CD14-positive monocyte (primary cell): ENCODE measurements around the gene PIAS1. TPM values are rescaled to one million over a fixed set of nuclear protein-coding genes. Genes with fewer than 3 reads are reported as not detected.

Experiments
- DNase-seq, 3 donors: peaks; one replicate each; pipeline ENCODE4 v3.0.0-alpha.2; 2011 to 2022
- H2AFZ ChIP-seq: 2 replicates; pipeline ENCODE4 v1.6.0; 2012; ENCODE audit warnings: mild to moderate bottlenecking, low read depth, low read length, inconsistent platforms; ENCODE audit not compliant: insufficient read depth, poor library complexity, severe bottlenecking
- H3K27ac ChIP-seq, 2 donors: 1 replicate in 1 of 2; 2 replicates in 1 of 2; pipeline ENCODE4 v1.5.1; 2012 to 2013; ENCODE audit warnings: low read length in 2 of 2, control low read depth in 1 of 2, inconsistent platforms in 1 of 2, low read depth in 1 of 2, mild to moderate bottlenecking in 1 of 2
- H3K27me3 ChIP-seq, 2 donors: one replicate each; pipeline versions ENCODE4 v1.6.0 to v1.6.1; 2011 to 2013; ENCODE audit warnings: low read length in 2 of 2; ENCODE audit not compliant: control insufficient read depth in 2 of 2, insufficient read depth in 2 of 2
- H3K36me3 ChIP-seq, 2 donors: replicated peaks in 1 of 2; 1 replicate in 1 of 2; 2 replicates in 1 of 2; pipeline versions ENCODE4 v1.5.1 to v1.6.1; 2012 to 2013; ENCODE audit warnings: low read length in 2 of 2, control low read depth in 1 of 2, inconsistent platforms in 1 of 2, mild to moderate bottlenecking in 1 of 2; ENCODE audit not compliant: insufficient read depth in 2 of 2, control insufficient read depth in 1 of 2
- H3K4me1 ChIP-seq, 2 donors: 1 replicate in 1 of 2; 2 replicates in 1 of 2; pipeline versions ENCODE4 v1.5.1 to v1.6.1; 2012 to 2013; ENCODE audit warnings: low read length in 2 of 2, control low read depth in 1 of 2, inconsistent platforms in 1 of 2, mild to moderate bottlenecking in 1 of 2, moderate library complexity in 1 of 2; ENCODE audit not compliant: insufficient read depth in 2 of 2, control insufficient read depth in 1 of 2
- H3K4me2 ChIP-seq: replicated peaks from 2 replicates; pipeline ENCODE3; 2012; ENCODE audit warnings: low read length, moderate library complexity, mild to moderate bottlenecking; ENCODE audit not compliant: poor library complexity, severe bottlenecking; ENCODE audit errors: extremely low read depth
- H3K4me3 ChIP-seq, 3 experiments: fragments of 200-600 bp in 1 of 3; sonication (generic) in 1 of 3; replicated peaks in 1 of 3; 1 replicate in 2 of 3; 2 replicates in 1 of 3; pipeline ENCODE4 v1.5.1; 2011 to 2013; ENCODE audit warnings: low read length in 3 of 3, mild to moderate bottlenecking in 3 of 3, control low read depth in 2 of 3, low read depth in 2 of 3, inconsistent platforms in 1 of 3, moderate library complexity in 1 of 3
- H3K79me2 ChIP-seq: 2 replicates; pipeline ENCODE4 v1.6.0; 2012; ENCODE audit warnings: mild to moderate bottlenecking, control low read depth, inconsistent platforms, low read length, moderate library complexity; ENCODE audit not compliant: insufficient read depth
- H3K9ac ChIP-seq: 2 replicates; pipeline ENCODE4 v1.6.0; 2017; ENCODE audit warnings: low read length, mild to moderate bottlenecking; ENCODE audit not compliant: insufficient read depth, poor library complexity, severe bottlenecking
- H3K9me3 ChIP-seq, 2 donors: replicated peaks in 1 of 2; 1 replicate in 1 of 2; 2 replicates in 1 of 2; pipeline versions ENCODE4 v1.5.1 to v1.6.1; 2012 to 2013; ENCODE audit warnings: low read length in 2 of 2, control low read depth in 1 of 2; ENCODE audit not compliant: control insufficient read depth in 1 of 2, insufficient read depth in 1 of 2
- H4K20me1 ChIP-seq: 2 replicates; pipeline ENCODE4 v1.6.0; 2012; ENCODE audit warnings: mild to moderate bottlenecking, low read length, control low read depth, moderate library complexity; ENCODE audit not compliant: insufficient read depth
- H3K27ac Mint-ChIP-seq, 7 donors: one replicate each; pipeline ENCODE4 v1.8.0; 2020; ENCODE audit warnings: mild to moderate bottlenecking in 7 of 7, mixed read lengths in 7 of 7, moderate library complexity in 6 of 7, inconsistent platforms in 2 of 7
- H3K27me3 Mint-ChIP-seq, 3 donors: one replicate each; pipeline ENCODE4 v1.8.0; 2021 to 2022; ENCODE audit warnings: low read depth in 3 of 3, mild to moderate bottlenecking in 3 of 3, mixed read lengths in 3 of 3, moderate library complexity in 3 of 3, inconsistent platforms in 1 of 3
- H3K36me3 Mint-ChIP-seq, 2 donors: one replicate each; pipeline ENCODE4 v1.8.0; 2020; ENCODE audit warnings: mixed read lengths in 2 of 2, inconsistent platforms in 1 of 2, mild to moderate bottlenecking in 1 of 2
- H3K4me1 Mint-ChIP-seq: one replicate; pipeline ENCODE4 v1.8.0; 2020; ENCODE audit warnings: mild to moderate bottlenecking, mixed read lengths
- H3K4me3 Mint-ChIP-seq, 2 donors: one replicate each; pipeline ENCODE4 v1.8.0; 2020; ENCODE audit warnings: mild to moderate bottlenecking in 2 of 2, mixed read lengths in 2 of 2, moderate library complexity in 1 of 2
- H3K9me3 Mint-ChIP-seq, 7 donors: one replicate each; pipeline ENCODE4 v1.8.0; 2020 to 2022; ENCODE audit warnings: mixed read lengths in 7 of 7, mild to moderate bottlenecking in 6 of 7, moderate library complexity in 6 of 7, inconsistent platforms in 2 of 7
- CTCF ChIP-seq: fragments of 200-600 bp; IDR thresholded peaks from one replicate; pipeline ENCODE4 v1.8.0; 2022; ENCODE audit warnings: antibody characterized with exemption, mild to moderate bottlenecking
- WGBS: methylation state at CpG from one replicate; pipeline ENCODE4 v1.1.5; 2013; ENCODE audit warnings: missing lambda C conversion rate; ENCODE audit not compliant: insufficient coverage; 5-methylcytosine and 5-hydroxymethylcytosine counted together
- intact Hi-C, 2 donors: fragments of 100-400 bp; cut with micrococcal nuclease; formaldehyde crosslinking; loops; one replicate each; pipeline versions ENCODE4 v1.15.0 to v1.15.1; 2023
- polyA plus RNA-seq, 3 donors: library from polyadenylated mRNA; depleted of rRNA in 1 of 3; unstranded in 2 of 3; stranded (reverse) in 1 of 3; fragments of 300-500 nt in 2 of 3; fragments of >200 nt in 1 of 3; fragmentation: Illumina TruSeq in 2 of 3; gene quantifications; 1 replicate in 2 of 3; 2 replicates in 1 of 3; pipeline ENCODE4 v1.2.3, GENCODE V29; 2012 to 2021

The PIAS1 gene
- polyA plus RNA-seq, 3 donors = 47.3 to 109 (median 89.8) TPM

- no peak overlapping the region for H3K4me3 Mint-ChIP-seq
- no peaks in the 10 kb centered on the region for H3K36me3 ChIP-seq
- peaks cover 39 to 48% of the 10 kb centered on the region in 2 donors for H3K4me1 ChIP-seq
- H3K27me3 ChIP-seq = no peaks in the 10 kb centered on the region
- intact Hi-C loops = no loop called here
- no peak overlapping the region for H3K4me2 ChIP-seq
- peaks cover 24% of the 10 kb centered on the region for H3K4me1 Mint-ChIP-seq
- no peaks in the 10 kb centered on the region for H4K20me1 ChIP-seq
- DNase-seq = no peak
- no peaks in the 10 kb centered on the region for H3K9me3 ChIP-seq
- peaks cover 9% of the 10 kb centered on the region for H3K79me2 ChIP-seq
- H3K27ac ChIP-seq = no peak overlapping the region
- no peaks in the 10 kb centered on the region for H3K36me3 Mint-ChIP-seq
- WGBS = 90% methylated on average over 3 of the region's 4 CpGs
- TF ChIP-seq CTCF = no peak
- H3K9me3 Mint-ChIP-seq = no peaks in the 10 kb centered on the region
- no peak overlapping the region for H3K4me3 ChIP-seq
- peaks cover 0 to 5% (median 0%) of the 10 kb centered on the region in 3 donors for H3K27me3 Mint-ChIP-seq
- H2AFZ ChIP-seq = no peak overlapping the region
- no peak overlapping the region for H3K9ac ChIP-seq
- no peak overlapping the region for H3K27ac Mint-ChIP-seq
Observed at GRCh38 chr15:68235022-68235421, 180.9 kb downstream of the PIAS1 start.

DNA sequence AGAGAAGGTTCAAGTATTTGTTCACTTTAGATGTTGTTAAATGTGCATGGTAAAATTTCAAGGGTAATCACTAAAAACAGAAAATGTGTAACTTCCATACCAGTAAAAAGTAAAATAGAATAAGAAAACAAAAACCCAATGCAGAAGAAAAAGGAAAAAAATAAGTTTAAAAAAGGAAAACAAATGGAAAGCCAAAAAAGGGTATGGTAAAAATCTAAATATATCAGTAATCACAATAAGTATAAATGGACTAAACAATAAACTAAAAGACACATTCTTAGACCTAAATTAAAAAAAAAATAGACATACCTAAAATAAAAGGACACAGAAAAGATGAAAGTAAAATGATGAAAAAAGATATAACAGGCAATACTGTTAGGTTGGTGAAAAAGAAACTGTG is 184.9 kb downstream of the PIAS1 start:
- intact Hi-C loops = no loop called here
- no peak overlapping the region for H3K4me3 Mint-ChIP-seq
- Histone ChIP-seq H3K79me2 (no peaks in the 10 kb centered on the region), H3K27me3 (no peaks in the 10 kb centered on the region), H3K4me3 (no peak overlapping the region), H2AFZ (no peak overlapping the region), H3K36me3 (no peaks in the 10 kb centered on the region), H3K4me2 (no peak overlapping the region), H3K9me3 (peaks cover under 1 to 8% of the 10 kb centered on the region in 2 donors), H4K20me1 (no peaks in the 10 kb centered on the region), H3K4me1 (peaks cover 3 to 8% of the 10 kb centered on the region in 2 donors), H3K27ac (no peak overlapping the region), H3K9ac (no peak overlapping the region)
- H3K9me3 Mint-ChIP-seq = peaks cover 2 to 15% (median 10%) of the 10 kb centered on the region in 7 donors
- H3K27ac Mint-ChIP-seq = no peak overlapping the region
- H3K36me3 Mint-ChIP-seq = no peaks in the 10 kb centered on the region
- no peak for DNase-seq
- H3K27me3 Mint-ChIP-seq = peaks cover 0 to 2% (median 2%) of the 10 kb centered on the region in 3 donors
- H3K4me1 Mint-ChIP-seq = peaks cover 1% of the 10 kb centered on the region
- TF ChIP-seq CTCF = no peak
